CD8-positive, alpha-beta memory T cell (primary cell): ENCODE results near the gene NAB2. TPM values are rescaled to one million over a fixed set of nuclear protein-coding genes. Genes with fewer than 3 reads are reported as not detected.
A peak's percentile ranks its signal among the peaks of the same experiment; 100 is the strongest.

Experiments used
- CTCF ChIA-PET: fragments of 350-600 bp; sonication (Branson Sonifier 250); formaldehyde crosslinking; loops from one replicate; lab custom pipeline; 2021; ENCODE audit warnings: antibody characterized with exemption; lab: Charles Lee
- POLR2A ChIA-PET: fragments of 350-600 bp; sonication (Branson Sonifier 250); formaldehyde crosslinking; loops from one replicate; lab custom pipeline; 2021; ENCODE audit warnings: antibody characterized with exemption; lab: Charles Lee
- DNase-seq, 5 donors: peaks; one replicate each; pipeline versions ENCODE4 v3.0.0 to v3.0.0-alpha.2; 2020 to 2022; ENCODE audit warnings: mixed read lengths in 1 of 5
- H3K27ac ChIP-seq: one replicate; pipeline ENCODE4 v1.7.0; 2013; ENCODE audit warnings: low read depth, mild to moderate bottlenecking, low read length, moderate library complexity
- H3K27me3 ChIP-seq: 2 replicates; pipeline ENCODE4 v1.7.0; 2013; ENCODE audit warnings: low read length, mild to moderate bottlenecking; ENCODE audit not compliant: insufficient read depth, poor library complexity, severe bottlenecking
- H3K36me3 ChIP-seq: 2 replicates; pipeline ENCODE4 v1.7.0; 2013; ENCODE audit warnings: mild to moderate bottlenecking, low read length, moderate library complexity; ENCODE audit not compliant: insufficient read depth
- H3K4me1 ChIP-seq: 2 replicates; pipeline ENCODE4 v1.7.0; 2013; ENCODE audit warnings: mild to moderate bottlenecking, low read length, moderate library complexity; ENCODE audit not compliant: insufficient read depth
- H3K4me3 ChIP-seq: 2 replicates; pipeline ENCODE4 v1.7.0; 2013; ENCODE audit warnings: mild to moderate bottlenecking, low read length
- H3K9me3 ChIP-seq: 2 replicates; pipeline ENCODE4 v1.7.0; 2013; ENCODE audit warnings: mild to moderate bottlenecking, low read length
- H3K27ac Mint-ChIP-seq, 8 donors: one replicate each; pipeline ENCODE4 v1.8.0; 2020 to 2021; ENCODE audit warnings: mixed read lengths in 8 of 8, mild to moderate bottlenecking in 6 of 8, inconsistent platforms in 3 of 8, moderate library complexity in 3 of 8
- H3K27me3 Mint-ChIP-seq, 2 donors: one replicate each; pipeline ENCODE4 v1.8.0; 2020 to 2021; ENCODE audit warnings: mixed read lengths in 2 of 2, mild to moderate bottlenecking in 1 of 2, moderate library complexity in 1 of 2
- H3K36me3 Mint-ChIP-seq, 3 donors: one replicate each; pipeline ENCODE4 v1.8.0; 2020 to 2021; ENCODE audit warnings: mixed read lengths in 3 of 3, inconsistent platforms in 1 of 3, mild to moderate bottlenecking in 1 of 3
- H3K4me1 Mint-ChIP-seq, 3 donors: one replicate each; pipeline ENCODE4 v1.8.0; 2020 to 2021; ENCODE audit warnings: mixed read lengths in 3 of 3, inconsistent platforms in 1 of 3, mild to moderate bottlenecking in 1 of 3
- H3K4me3 Mint-ChIP-seq, 7 donors: one replicate each; pipeline ENCODE4 v1.8.0; 2020 to 2021; ENCODE audit warnings: mixed read lengths in 7 of 7, mild to moderate bottlenecking in 6 of 7, moderate library complexity in 4 of 7, inconsistent platforms in 2 of 7
- H3K9me3 Mint-ChIP-seq, 5 donors: one replicate each; pipeline ENCODE4 v1.8.0; 2020 to 2022; ENCODE audit warnings: mixed read lengths in 5 of 5, mild to moderate bottlenecking in 3 of 5, moderate library complexity in 2 of 5, inconsistent platforms in 1 of 5
- polyA plus RNA-seq: library from polyadenylated mRNA; unstranded; fragments of 300-500 nt; fragmentation: Illumina TruSeq; gene quantifications from one replicate; pipeline ENCODE4 v1.2.3, GENCODE V29; 2021
- total RNA-seq, 2 experiments: library from RNA; stranded (reverse); gene quantifications; one replicate each; pipeline ENCODE4 v1.2.3, GENCODE V29; 2021

Gene NAB2
- total and polyA plus RNA-seq, 3 experiments from 2014 or later = 1.6 to 40.1 (median 37.7) TPM

GRCh38 chr12:57131896-57132744, 43.2 kb downstream of the NAB2 start:
- no peak overlapping the region for H3K4me3 ChIP-seq
- H3K27me3 ChIP-seq = no peaks in the 10 kb centered on the region
- H3K36me3 Mint-ChIP-seq = peaks cover 0 to 1% (median 0%) of the 10 kb centered on the region in 3 donors
- no peak overlapping the region for H3K27ac Mint-ChIP-seq
- peak in 1 of 5 donors; percentile 29 for DNase-seq
- peak overlapping the region in 1 of 7 donors; percentile 27 for H3K4me3 Mint-ChIP-seq
- H3K27ac ChIP-seq = no peak overlapping the region
- POLR2A ChIA-PET = no interaction called here
- H3K9me3 ChIP-seq = no peaks in the 10 kb centered on the region
- peaks cover 3 to 9% (median 9%) of the 10 kb centered on the region in 3 donors for H3K4me1 Mint-ChIP-seq
- CTCF ChIA-PET = interaction anchor here (0.9 to 11.6 kb wide), 4 partner anchors 8 to 52 kb away, joined by 3 to 173 read pairs (median 3); no protein-coding TSS in a partner anchor
- peaks cover 3 to 6% of the 10 kb centered on the region in 2 donors for H3K27me3 Mint-ChIP-seq
- H3K9me3 Mint-ChIP-seq = no peaks in the 10 kb centered on the region
- no peaks in the 10 kb centered on the region for H3K36me3 ChIP-seq
- peaks cover 7% of the 10 kb centered on the region for H3K4me1 ChIP-seq

GRCh38 chr12:57133013-57133569, 44.2 kb downstream of the NAB2 start:
- DNase-seq = peak in 1 of 5 donors; percentile 6
- no peak overlapping the region for H3K27ac ChIP-seq
- ChIA-PET POLR2A (no interaction called here), CTCF (interaction anchor here (1.1 to 1.2 kb wide), 2 partner anchors 9 to 21 kb away, joined by 3 to 4 read pairs; no protein-coding TSS in a partner anchor)
- no peak overlapping the region for H3K4me3 Mint-ChIP-seq
- no peaks in the 10 kb centered on the region for H3K36me3 ChIP-seq
- no peaks in the 10 kb centered on the region for H3K9me3 Mint-ChIP-seq
- H3K9me3 ChIP-seq = no peaks in the 10 kb centered on the region
- peaks cover 0 to 6% (median 6%) of the 10 kb centered on the region in 3 donors for H3K4me1 Mint-ChIP-seq
- peaks cover 3 to 4% of the 10 kb centered on the region in 2 donors for H3K27me3 Mint-ChIP-seq
- H3K4me3 ChIP-seq = no peak overlapping the region
- H3K4me1 ChIP-seq = peaks cover 5% of the 10 kb centered on the region
- H3K27me3 ChIP-seq = no peaks in the 10 kb centered on the region
- no peak overlapping the region for H3K27ac Mint-ChIP-seq
- peaks cover 0 to 1% (median 0%) of the 10 kb centered on the region in 3 donors for H3K36me3 Mint-ChIP-seq

- Mint-ChIP-seq H3K4me3 (peak overlapping the region in 1 of 7 donors; percentile 78), H3K27me3 (peaks cover 3% of the 10 kb centered on the region in 2 donors), H3K27ac (peak overlapping the region in 2 of 8 donors; percentile 35 to 92), H3K9me3 (no peaks in the 10 kb centered on the region), H3K36me3 (peaks cover 0 to 1% (median 0%) of the 10 kb centered on the region in 3 donors), H3K4me1 (peaks cover 0 to 6% (median 6%) of the 10 kb centered on the region in 3 donors)
- peak in 1 of 5 donors; percentile 3 for DNase-seq
- ChIA-PET CTCF (interaction anchor here (1.1 kb wide), 1 partner anchor 9 kb away, joined by 4 read pairs; no protein-coding TSS in a partner anchor), POLR2A (no interaction called here)
- peaks cover 2% of the 10 kb centered on the region for H3K4me1 ChIP-seq
- no peaks in the 10 kb centered on the region for H3K9me3 ChIP-seq
- no peak overlapping the region for H3K4me3 ChIP-seq
- no peaks in the 10 kb centered on the region for H3K36me3 ChIP-seq
- no peak overlapping the region for H3K27ac ChIP-seq
- H3K27me3 ChIP-seq = no peaks in the 10 kb centered on the region
Observed at GRCh38 chr12:57133916-57134315, 45.0 kb downstream of the NAB2 start.

GRCh38 chr12:57134949-57135348, 46.0 kb downstream of the NAB2 start:
- peak overlapping the region in 1 of 8 donors; percentile 92 for H3K27ac Mint-ChIP-seq
- H3K27me3 Mint-ChIP-seq = peaks cover 3% of the 10 kb centered on the region in 2 donors
- POLR2A ChIA-PET = no interaction called here
- no peaks in the 10 kb centered on the region for H3K4me1 ChIP-seq
- no peaks in the 10 kb centered on the region for H3K9me3 ChIP-seq
- H3K4me3 ChIP-seq = no peak overlapping the region
- no peak overlapping the region for H3K27ac ChIP-seq
- CTCF ChIA-PET = no interaction called here
- no peaks in the 10 kb centered on the region for H3K36me3 ChIP-seq
- H3K4me1 Mint-ChIP-seq = peaks cover 0 to 2% (median 1%) of the 10 kb centered on the region in 3 donors
- H3K27me3 ChIP-seq = no peaks in the 10 kb centered on the region
- H3K36me3 Mint-ChIP-seq = peaks cover 0 to 1% (median 0%) of the 10 kb centered on the region in 3 donors
- no peak overlapping the region for H3K4me3 Mint-ChIP-seq
- H3K9me3 Mint-ChIP-seq = no peaks in the 10 kb centered on the region
- DNase-seq = peak in 1 of 5 donors; percentile 17

- Histone ChIP-seq H3K36me3 (no peaks in the 10 kb centered on the region), H3K27me3 (no peaks in the 10 kb centered on the region), H3K9me3 (no peaks in the 10 kb centered on the region), H3K27ac (no peak overlapping the region), H3K4me3 (no peak overlapping the region), H3K4me1 (no peaks in the 10 kb centered on the region)
- peaks cover 0 to 1% (median 0%) of the 10 kb centered on the region in 3 donors for H3K36me3 Mint-ChIP-seq
- peak in 1 of 5 donors; percentile 24 for DNase-seq
- ChIA-PET CTCF (interaction anchor here (1.2 kb wide), 1 partner anchor 9 kb away, joined by 3 read pairs; no protein-coding TSS in a partner anchor), POLR2A (interaction anchor here (0.6 kb wide), 1 partner anchor 88 kb away, joined by 7 read pairs; no protein-coding TSS in a partner anchor)
- no peaks in the 10 kb centered on the region for H3K4me1 Mint-ChIP-seq
- H3K4me3 Mint-ChIP-seq = no peak overlapping the region
- peaks cover 3% of the 10 kb centered on the region in 2 donors for H3K27me3 Mint-ChIP-seq
- H3K9me3 Mint-ChIP-seq = no peaks in the 10 kb centered on the region
- no peak overlapping the region for H3K27ac Mint-ChIP-seq
Observed at GRCh38 chr12:57135527-57136326, 46.8 kb downstream of the NAB2 start.

- H3K27ac Mint-ChIP-seq = peak overlapping the region in 1 of 8 donors; percentile 14
- peaks cover 0 to 1% of the 10 kb centered on the region in 2 donors for H3K27me3 Mint-ChIP-seq
- peaks cover 0 to 2% (median 1%) of the 10 kb centered on the region in 3 donors for H3K36me3 Mint-ChIP-seq
- H3K36me3 ChIP-seq = no peaks in the 10 kb centered on the region
- H3K9me3 ChIP-seq = no peaks in the 10 kb centered on the region
- CTCF ChIA-PET = interaction anchor here (0.7 kb wide), 1 partner anchor 15 kb away, joined by 3 read pairs; no protein-coding TSS in a partner anchor
- no peaks in the 10 kb centered on the region for H3K9me3 Mint-ChIP-seq
- H3K4me3 Mint-ChIP-seq = no peak overlapping the region
- no peaks in the 10 kb centered on the region for H3K4me1 ChIP-seq
- peak in 1 of 5 donors; percentile 6 for DNase-seq
- H3K4me1 Mint-ChIP-seq = peaks cover 0 to 3% (median 0%) of the 10 kb centered on the region in 3 donors
- no peaks in the 10 kb centered on the region for H3K27me3 ChIP-seq
- H3K4me3 ChIP-seq = no peak overlapping the region
- H3K27ac ChIP-seq = no peak overlapping the region
- POLR2A ChIA-PET = no interaction called here
Observed at GRCh38 chr12:57138526-57139272, 49.8 kb downstream of the NAB2 start.
